Inferior parietal cortex (tissue), 1 donor: ENCODE measurements around the gene ITIH2.

Experiments used
- DNase-seq: peaks from one replicate; pipeline ENCODE4 v3.0.0-alpha.2; 2016; ENCODE audit errors: extremely low spot score

Gene ITIH2

DNA sequence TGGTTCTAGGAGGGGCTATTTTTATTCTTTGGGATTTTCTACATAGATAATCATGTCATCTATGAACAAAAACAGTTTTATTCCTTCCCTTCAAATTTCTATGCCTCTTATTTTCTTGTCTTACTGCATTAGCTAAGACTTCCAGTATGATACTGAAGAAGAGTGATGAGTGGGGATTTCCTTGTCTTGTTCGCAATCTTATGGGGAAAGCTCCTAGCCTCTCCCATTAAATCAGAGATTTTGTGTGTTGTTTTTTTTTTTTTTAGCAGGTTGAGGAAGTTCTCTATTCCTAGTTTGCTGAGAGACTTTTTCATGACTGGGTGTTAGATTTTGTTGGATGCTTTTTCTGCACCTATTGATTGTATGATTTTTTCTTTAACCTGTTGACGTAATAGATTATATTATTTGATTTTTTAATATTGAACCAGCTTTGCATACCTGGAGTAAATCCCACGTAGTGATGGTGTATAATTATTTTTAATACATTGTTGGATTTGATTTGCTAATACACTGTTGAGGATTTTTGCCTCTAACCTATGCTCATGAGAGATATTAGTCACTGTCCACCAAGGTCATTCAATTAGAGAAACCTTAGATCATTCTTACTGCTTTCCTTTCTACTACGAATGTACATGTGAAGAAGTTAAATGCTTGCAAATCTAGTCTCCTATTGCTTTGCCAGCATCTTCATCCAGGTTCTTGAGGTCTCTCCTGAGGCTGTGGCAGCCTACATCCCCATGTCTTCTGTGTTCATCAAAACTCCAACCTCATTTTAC is 91.3 kb downstream of the ITIH2 start:
- no peak for DNase-seq

GRCh38 chr10:7795605-7796004 is 92.5 kb downstream of the ITIH2 start:
- no peak for DNase-seq

GRCh38 chr10:7797582-7797981 is 94.5 kb downstream of the ITIH2 start:
- DNase-seq = no peak
